HCT116 (cell line): ENCODE results near the gene AKAP13. TPM values are rescaled to one million over a fixed set of nuclear protein-coding genes. Genes with fewer than 3 reads are reported as not detected.

Source experiments
- ATAC-seq: fragments of 200-7000 bp; cut with Tn5 transposase; 2 replicates; pipeline ENCODE4 v1.9.1; 2020; ENCODE audit warnings: mild to moderate bottlenecking, moderate library complexity
- BruUV-seq: library from RNA; stranded (reverse); fragments of 400-500 nt; replicated peaks from 2 replicates; lab custom pipeline; 2021; lab: Mats Ljungman, UMichigan
- CTCF ChIA-PET: fragments of 300-600 bp; sonication (Branson Sonifier 250); formaldehyde crosslinking; loops from one replicate; lab custom pipeline; 2021; ENCODE audit warnings: antibody characterized with exemption; lab: Charles Lee
- POLR2A ChIA-PET: fragments of 300-600, 350-600 bp; sonication (Branson Sonifier 250); formaldehyde crosslinking; loops from one replicate; lab custom pipeline; 2021; ENCODE audit warnings: antibody characterized with exemption; lab: Charles Lee
- RAD21 ChIA-PET, 2 experiments: fragments of 300-600 bp; sonication (Branson Sonifier 250); formaldehyde crosslinking; loops; one replicate each; lab custom pipeline; 2023; ENCODE audit warnings: low total read pairs in 2 of 2; ENCODE audit not compliant: uncharacterized antibody in 2 of 2, unreplicated experiment in 2 of 2, low non-redundant PET in 1 of 2; lab: Charles Lee
- DNase-seq: peaks from one replicate; pipeline ENCODE4 v3.0.0-alpha.2; 2010; ENCODE audit warnings: low read depth, low spot score
- H2AFZ ChIP-seq: fragments of 200-600 bp; shearing (Covaris generic), sonication (generic); 2 replicates; pipeline ENCODE4 v1.6.1; 2017; ENCODE audit warnings: low read depth, mixed run types, mixed read lengths, antibody characterized with exemption, low read length; ENCODE audit not compliant: poor library complexity, severe bottlenecking
- H3K27ac ChIP-seq: 2 replicates; pipeline ENCODE4 v1.5.1; 2012; ENCODE audit warnings: low read depth, low read length
- H3K27me3 ChIP-seq: fragments of 200-600 bp; sonication (generic); 2 replicates; pipeline ENCODE4 v1.6.1; 2016; ENCODE audit warnings: mixed run types, low read length, mixed read lengths; ENCODE audit not compliant: insufficient read depth
- H3K36me3 ChIP-seq, 2 experiments: fragments of 200-500 bp in 1 of 2; fragments of 200-600 bp in 1 of 2; sonication (Bioruptor generic) in 1 of 2; sonication (generic) in 1 of 2; 2 replicates each; pipeline versions ENCODE4 v1.5.1 to v1.6.1; 2014 to 2016; ENCODE audit warnings: low read length in 2 of 2, inconsistent platforms in 1 of 2, mixed read lengths in 1 of 2, mixed run types in 1 of 2; ENCODE audit not compliant: insufficient read depth in 2 of 2, control insufficient read depth in 1 of 2
- H3K4me1 ChIP-seq, 2 experiments: fragments of 200-600 bp in 1 of 2; sonication (generic) in 1 of 2; 2 replicates each; pipeline versions ENCODE4 v1.5.1 to v1.6.1; 2012 to 2017; ENCODE audit warnings: low read length in 2 of 2, inconsistent platforms in 1 of 2, mild to moderate bottlenecking in 1 of 2, mixed read lengths in 1 of 2, mixed run types in 1 of 2, moderate library complexity in 1 of 2; ENCODE audit not compliant: insufficient read depth in 2 of 2, control insufficient read depth in 1 of 2
- H3K4me2 ChIP-seq: fragments of 200-600 bp; sonication (generic); 2 replicates; pipeline ENCODE4 v1.6.1; 2017; ENCODE audit warnings: mixed run types, low read length, mixed read lengths
- H3K4me3 ChIP-seq, 2 experiments: fragments of 200-600 bp in 1 of 2; sonication (generic) in 1 of 2; replicated peaks in 1 of 2; 2 replicates each; pipeline ENCODE4 v1.5.1; 2011 to 2016; ENCODE audit warnings: low read length in 2 of 2, control low read depth in 1 of 2, low read depth in 1 of 2, mild to moderate bottlenecking in 1 of 2, mixed read lengths in 1 of 2, mixed run types in 1 of 2
- H3K79me2 ChIP-seq: fragments of 200-600 bp; sonication (generic); 2 replicates; pipeline ENCODE4 v1.6.1; 2017; ENCODE audit warnings: mild to moderate bottlenecking, mixed run types, low read length, moderate library complexity, mixed read lengths; ENCODE audit not compliant: insufficient read depth
- H3K9ac ChIP-seq: fragments of 200-600 bp; sonication (generic); 2 replicates; pipeline ENCODE4 v1.6.1; 2016; ENCODE audit warnings: low read length, mixed read lengths
- H3K9me2 ChIP-seq: fragments of 200-600 bp; sonication (generic), shearing (Covaris generic); 2 replicates; pipeline ENCODE4 v1.6.1; 2017; ENCODE audit warnings: mixed run types, mild to moderate bottlenecking, moderate library complexity; ENCODE audit not compliant: insufficient read depth
- H3K9me3 ChIP-seq, 2 experiments: fragments of 200-500 bp in 1 of 2; fragments of 200-600 bp in 1 of 2; sonication (Bioruptor generic) in 1 of 2; sonication (generic) in 1 of 2; 2 replicates each; pipeline ENCODE4 v1.6.1; 2014 to 2017; ENCODE audit warnings: low read length in 2 of 2, mixed read lengths in 2 of 2, inconsistent platforms in 1 of 2, low read depth in 1 of 2, mild to moderate bottlenecking in 1 of 2, mixed run types in 1 of 2, moderate library complexity in 1 of 2; ENCODE audit not compliant: control insufficient read depth in 1 of 2, insufficient read depth in 1 of 2
- H4K20me1 ChIP-seq: fragments of 200-600 bp; sonication (generic), shearing (Covaris generic); 2 replicates; pipeline ENCODE4 v1.6.1; 2017; ENCODE audit warnings: mixed run types, mild to moderate bottlenecking, moderate library complexity; ENCODE audit not compliant: insufficient read depth
- CBX3 ChIP-seq: IDR thresholded peaks from 2 replicates; pipeline ENCODE4 v1.6.1; 2012; ENCODE audit warnings: low read depth
- CEBPB ChIP-seq: IDR thresholded peaks from 2 replicates; pipeline ENCODE4 v1.6.1; 2012; ENCODE audit warnings: low read depth
- EGR1 ChIP-seq: IDR thresholded peaks from 2 replicates; pipeline ENCODE4 v1.6.1; 2012; ENCODE audit warnings: low read depth
- ELF1 ChIP-seq: IDR thresholded peaks from 2 replicates; pipeline ENCODE4 v1.6.1; 2012; ENCODE audit warnings: low read depth, borderline replicate concordance
- EZH2 ChIP-seq: fragments of 200-600 bp; sonication (generic); IDR thresholded peaks from 2 replicates; pipeline ENCODE4 v1.6.1; 2017; ENCODE audit warnings: antibody characterized with exemption, mixed run types
- EZH2phosphoT487 ChIP-seq: fragments of 200-600 bp; IDR thresholded peaks from 2 replicates; pipeline ENCODE4 v1.6.1; 2018; ENCODE audit warnings: antibody characterized with exemption, borderline replicate concordance
- JUND ChIP-seq: IDR thresholded peaks from 2 replicates; pipeline ENCODE4 v1.6.1; 2012
- MAX ChIP-seq: IDR thresholded peaks from 2 replicates; pipeline ENCODE4 v1.6.1; 2012
- SIN3A ChIP-seq: IDR thresholded peaks from 2 replicates; pipeline ENCODE4 v1.6.1; 2012; ENCODE audit warnings: low read depth
- SP1 ChIP-seq: IDR thresholded peaks from 2 replicates; pipeline ENCODE4 v1.6.1; 2012; ENCODE audit warnings: low read depth
- SRF ChIP-seq: IDR thresholded peaks from 2 replicates; pipeline ENCODE4 v1.6.1; 2012; ENCODE audit warnings: low read depth
- YY1 ChIP-seq: IDR thresholded peaks from 2 replicates; pipeline ENCODE4 v1.6.1; 2011; ENCODE audit warnings: low read length, low read depth, moderate library complexity, mild to moderate bottlenecking; ENCODE audit not compliant: insufficient replicate concordance; ENCODE audit errors: extremely low read depth
- ZFX ChIP-seq: fragments of 450-650 bp; IDR thresholded peaks from 2 replicates; pipeline ENCODE4 v1.6.1; 2017
- ZNF274 ChIP-seq: fragments of 200-500 bp; sonication (Bioruptor generic); IDR thresholded peaks from 2 replicates; pipeline ENCODE4 v1.6.1; 2014; ENCODE audit warnings: mild to moderate bottlenecking, low read depth, low read length, inconsistent platforms
- intact Hi-C: fragments of 100-400 bp; cut with micrococcal nuclease; formaldehyde crosslinking; loops from 2 replicates; pipeline ENCODE4 v1.10.0; 2022
- total RNA-seq: library from RNA; stranded (reverse); gene quantifications from one replicate; pipeline ENCODE4 v1.2.1, GENCODE V29; 2021; ENCODE audit not compliant: unreplicated experiment
- TF ChIP-seq, protein P1 (sequence below), 3 experiments: fragments of 200-600 bp in 1 of 3; sonication (generic) in 1 of 3; IDR thresholded peaks in 2 of 3; conservative IDR thresholded peaks in 1 of 3; 2 replicates each; pipeline ENCODE4 v1.5.1; 2012 to 2017; ENCODE audit warnings: low read depth in 2 of 3, low read length in 2 of 3, antibody characterized with exemption in 1 of 3, borderline replicate concordance in 1 of 3, control low read depth in 1 of 3, mild to moderate bottlenecking in 1 of 3, mixed read lengths in 1 of 3, mixed run types in 1 of 3, moderate library complexity in 1 of 3; ENCODE audit not compliant: insufficient read depth in 1 of 3

AKAP13 gene
- total RNA-seq, 1 experiment from 2014 or later: 43.1 TPM

DNA sequence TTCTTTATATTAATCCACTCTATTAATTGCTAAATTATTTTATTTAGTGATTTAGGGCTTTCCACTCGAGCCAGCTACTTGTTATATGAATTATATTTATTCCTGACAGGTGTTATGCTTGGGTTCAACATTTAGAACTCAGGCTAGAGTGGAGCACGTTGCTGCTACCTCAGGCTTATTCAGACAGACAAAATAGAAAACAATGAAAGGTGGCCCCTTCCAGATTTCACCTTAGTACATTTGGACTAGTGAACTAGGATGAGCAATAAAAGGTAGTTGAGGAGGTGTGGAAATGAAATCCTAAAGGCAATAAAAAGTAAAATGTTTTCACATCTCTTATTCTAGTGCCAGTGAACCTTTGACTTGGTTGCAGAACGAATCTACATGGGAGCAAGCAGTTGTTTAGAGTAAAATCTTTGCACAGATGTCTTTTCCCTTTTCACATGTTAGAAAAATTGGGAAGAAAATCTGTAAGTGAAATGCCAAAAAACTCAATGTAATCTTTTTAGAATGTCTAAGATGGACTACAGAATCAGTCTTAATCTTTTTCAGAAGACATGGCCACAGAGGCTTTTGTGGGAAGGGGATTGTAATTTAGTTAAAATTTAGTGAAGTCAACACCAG is 63.8 kb downstream of the AKAP13 start:
- Histone ChIP-seq H4K20me1 (peaks cover 3% of the 10 kb centered on the region; the same call in 1 of the 2 replicates), H3K36me3 (no peaks in the 10 kb centered on the region), H2AFZ (no peak overlapping the region), H3K27me3 (no peaks in the 10 kb centered on the region), H3K9ac (no peak overlapping the region), H3K9me3 (no peaks in the 10 kb centered on the region), H3K9me2 (no peaks in the 10 kb centered on the region), H3K79me2 (peaks cover 77% of the 10 kb centered on the region), H3K4me3 (no peak overlapping the region), H3K27ac (no peak overlapping the region), H3K4me2 (peak overlapping the region; percentile 26; the same call in 1 of the 2 replicates), H3K4me1 (peaks cover 12 to 19% of the 10 kb centered on the region in 2 experiments)
- TF ChIP-seq ZFX (no peak), SIN3A (no peak), EZH2 (no peak), EZH2phosphoT487 (no peak), CBX3 (no peak), SP1 (no peak), CEBPB (no peak), ELF1 (no peak), EGR1 (no peak), JUND (no peak), SRF (no peak), YY1 (no peak), MAX (no peak), ZNF274 (no peak)
- TF ChIP-seq, protein P1, sequence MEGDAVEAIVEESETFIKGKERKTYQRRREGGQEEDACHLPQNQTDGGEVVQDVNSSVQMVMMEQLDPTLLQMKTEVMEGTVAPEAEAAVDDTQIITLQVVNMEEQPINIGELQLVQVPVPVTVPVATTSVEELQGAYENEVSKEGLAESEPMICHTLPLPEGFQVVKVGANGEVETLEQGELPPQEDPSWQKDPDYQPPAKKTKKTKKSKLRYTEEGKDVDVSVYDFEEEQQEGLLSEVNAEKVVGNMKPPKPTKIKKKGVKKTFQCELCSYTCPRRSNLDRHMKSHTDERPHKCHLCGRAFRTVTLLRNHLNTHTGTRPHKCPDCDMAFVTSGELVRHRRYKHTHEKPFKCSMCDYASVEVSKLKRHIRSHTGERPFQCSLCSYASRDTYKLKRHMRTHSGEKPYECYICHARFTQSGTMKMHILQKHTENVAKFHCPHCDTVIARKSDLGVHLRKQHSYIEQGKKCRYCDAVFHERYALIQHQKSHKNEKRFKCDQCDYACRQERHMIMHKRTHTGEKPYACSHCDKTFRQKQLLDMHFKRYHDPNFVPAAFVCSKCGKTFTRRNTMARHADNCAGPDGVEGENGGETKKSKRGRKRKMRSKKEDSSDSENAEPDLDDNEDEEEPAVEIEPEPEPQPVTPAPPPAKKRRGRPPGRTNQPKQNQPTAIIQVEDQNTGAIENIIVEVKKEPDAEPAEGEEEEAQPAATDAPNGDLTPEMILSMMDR (IDR thresholded peaks at IDR 0.05 in 2 of 3, conservative IDR thresholded peaks at IDR 0.05 in 1 of 3; ENCODE audit: borderline replicate concordance in 1 of 3, insufficient read depth in 1 of 3, low read depth in 2 of 3, low read length in 2 of 3): no peak
- CTCF ChIA-PET: no interaction called here
- POLR2A ChIA-PET: interaction anchor here (0.8 kb wide), 1 partner anchor 24 kb away, joined by 3 read pairs; no protein-coding TSS in a partner anchor
- no TSS peak for BruUV-seq
- intact Hi-C loops: no loop called here
- no peak for ATAC-seq
- RAD21 ChIA-PET: interaction anchor here in 1 of 2 experiments (0.7 kb wide), 1 partner anchor 33 kb away, joined by 3 read pairs; no protein-coding TSS in a partner anchor
- no peak for DNase-seq
